KOPT-K1 (cell line): Measurements from ENCODE around the gene ATG101.
"Not testable (repeated sequence)": the region's sequence is repeated elsewhere in the genome, so short reads cannot be mapped to it uniquely, and the experiment has no call there.

Experiments used
- H3K27ac ChIP-seq: fragments of 200-600 bp; sonication (generic); 2 replicates; pipeline ENCODE4 v1.5.1; 2016; ENCODE audit warnings: antibody characterized with exemption, mild to moderate bottlenecking, low read depth, low read length; ENCODE audit not compliant: poor library complexity, severe bottlenecking
- H3K36me3 ChIP-seq: fragments of 200-600 bp; sonication (generic); 2 replicates; pipeline ENCODE4 v1.5.1; 2017; ENCODE audit warnings: antibody characterized with exemption, mild to moderate bottlenecking, low read length, moderate library complexity; ENCODE audit not compliant: insufficient read depth
- H3K9me3 ChIP-seq: fragments of 200-600 bp; sonication (generic); 2 replicates; pipeline ENCODE4 v1.5.1; 2017; ENCODE audit warnings: antibody characterized with exemption, low read length, mild to moderate bottlenecking; ENCODE audit not compliant: insufficient read depth, poor library complexity, severe bottlenecking

ATG101 gene

GRCh38 chr12:52089491-52089890, 19.7 kb downstream of the ATG101 start:
- Histone ChIP-seq H3K36me3 (no peaks in the 10 kb centered on the region), H3K27ac (no peak overlapping the region), H3K9me3 (no peaks in the 10 kb centered on the region)

GRCh38 chr12:52090291-52090690, 20.5 kb downstream of the ATG101 start:
- no peaks in the 10 kb centered on the region for H3K36me3 ChIP-seq
- no peaks in the 10 kb centered on the region for H3K9me3 ChIP-seq
- H3K27ac ChIP-seq, result no peak overlapping the region

GRCh38 chr12:52091061-52091460, 21.3 kb downstream of the ATG101 start:
- Histone ChIP-seq H3K36me3 (no peaks in the 10 kb centered on the region), H3K27ac (no peak overlapping the region), H3K9me3 (no peaks in the 10 kb centered on the region)

GRCh38 chr12:52091869-52092268, 22.1 kb downstream of the ATG101 start:
- Histone ChIP-seq H3K27ac (no peak overlapping the region), H3K9me3 (no peaks in the 10 kb centered on the region), H3K36me3 (no peaks in the 10 kb centered on the region)

- Histone ChIP-seq H3K9me3 (no peaks in the 10 kb centered on the region), H3K27ac (no peak overlapping the region), H3K36me3 (no peaks in the 10 kb centered on the region)
Observed at GRCh38 chr12:52093346-52093745, 23.6 kb downstream of the ATG101 start.

GRCh38 chr12:52096332-52097044, 26.7 kb downstream of the ATG101 start:
- Histone ChIP-seq H3K27ac (no peak overlapping the region), H3K9me3 (no peaks in the 10 kb centered on the region)

GRCh38 chr12:52097045-52097666, 27.4 kb downstream of the ATG101 start:
- Histone ChIP-seq H3K36me3 (no peaks in the 10 kb centered on the region), H3K9me3 (no peaks in the 10 kb centered on the region), H3K27ac (no peak overlapping the region)

More at GRCh38 chr12:52096332-52097044, 26.7 kb downstream of the ATG101 start:
- no peaks in the 10 kb centered on the region for H3K36me3 ChIP-seq

GRCh38 chr12:52104431-52105089, 34.8 kb downstream of the ATG101 start:
- not testable (repeated sequence) for H3K27ac ChIP-seq, H3K36me3 ChIP-seq, H3K9me3 ChIP-seq

GRCh38 chr12:52116222-52117125, 46.7 kb downstream of the ATG101 start:
- H3K27ac ChIP-seq, H3K9me3 ChIP-seq: not testable (repeated sequence)

GRCh38 chr12:52117806-52118475, 48.2 kb downstream of the ATG101 start:
- H3K9me3 ChIP-seq, H3K36me3 ChIP-seq, H3K27ac ChIP-seq: not testable (repeated sequence)

More at GRCh38 chr12:52116222-52117125, 46.7 kb downstream of the ATG101 start:
- H3K36me3 ChIP-seq, result not testable (repeated sequence)

GRCh38 chr12:52119398-52120254, 49.8 kb downstream of the ATG101 start:
- Histone ChIP-seq H3K9me3 (no peaks in the 10 kb centered on the region), H3K27ac (no peak overlapping the region), H3K36me3 (no peaks in the 10 kb centered on the region)

- no peaks in the 10 kb centered on the region for H3K9me3 ChIP-seq
- no peaks in the 10 kb centered on the region for H3K36me3 ChIP-seq
- H3K27ac ChIP-seq, result no peak overlapping the region
Observed at GRCh38 chr12:52120951-52121823, 51.4 kb downstream of the ATG101 start.
